ENCODE measurements around the gene TAF1D. TPM values are rescaled to one million over a fixed set of nuclear protein-coding genes. Genes with fewer than 3 reads are reported as not detected.

Gene TAF1D
- total and polyA plus RNA-seq, 2 donors from 2014 or later: 64.3 to 110 TPM

GRCh38 chr11:93734427-93735222 is 6.7 kb downstream of the TAF1D start:
- Histone ChIP-seq H3K9ac (ENCODE audit: low read length in 3 of 3) (no peak overlapping the region), H3K9me3 (ENCODE audit: control insufficient read depth in 2 of 3, insufficient read depth in 1 of 3, low read length in 3 of 3) (no peaks in the 10 kb centered on the region), H3K4me1 (ENCODE audit: control insufficient read depth in 2 of 3, insufficient read depth in 2 of 3, low read depth in 1 of 3, low read length in 3 of 3) (peaks cover 0 to 12% (median 5%) of the 10 kb centered on the region in 3 donors), H3K36me3 (ENCODE audit: control insufficient read depth in 2 of 3, insufficient read depth in 3 of 3, low read length in 3 of 3) (peaks cover 15 to 82% (median 50%) of the 10 kb centered on the region in 3 donors), H3K4me3 (ENCODE audit: low read length in 3 of 3) (no peak overlapping the region), H3K27ac (ENCODE audit: low read depth in 2 of 2, low read length in 2 of 2) (no peak overlapping the region), H3K27me3 (ENCODE audit: control insufficient read depth, insufficient read depth, low read length) (no peaks in the 10 kb centered on the region)
- DNase-seq (no peak), FAIRE-seq (no peak)
- intact Hi-C loops (cut with DNase I): loop anchor here (10.0 kb wide), 1 partner anchor 60 kb away; no protein-coding TSS in a partner anchor
- TF ChIP-seq, protein P1, sequence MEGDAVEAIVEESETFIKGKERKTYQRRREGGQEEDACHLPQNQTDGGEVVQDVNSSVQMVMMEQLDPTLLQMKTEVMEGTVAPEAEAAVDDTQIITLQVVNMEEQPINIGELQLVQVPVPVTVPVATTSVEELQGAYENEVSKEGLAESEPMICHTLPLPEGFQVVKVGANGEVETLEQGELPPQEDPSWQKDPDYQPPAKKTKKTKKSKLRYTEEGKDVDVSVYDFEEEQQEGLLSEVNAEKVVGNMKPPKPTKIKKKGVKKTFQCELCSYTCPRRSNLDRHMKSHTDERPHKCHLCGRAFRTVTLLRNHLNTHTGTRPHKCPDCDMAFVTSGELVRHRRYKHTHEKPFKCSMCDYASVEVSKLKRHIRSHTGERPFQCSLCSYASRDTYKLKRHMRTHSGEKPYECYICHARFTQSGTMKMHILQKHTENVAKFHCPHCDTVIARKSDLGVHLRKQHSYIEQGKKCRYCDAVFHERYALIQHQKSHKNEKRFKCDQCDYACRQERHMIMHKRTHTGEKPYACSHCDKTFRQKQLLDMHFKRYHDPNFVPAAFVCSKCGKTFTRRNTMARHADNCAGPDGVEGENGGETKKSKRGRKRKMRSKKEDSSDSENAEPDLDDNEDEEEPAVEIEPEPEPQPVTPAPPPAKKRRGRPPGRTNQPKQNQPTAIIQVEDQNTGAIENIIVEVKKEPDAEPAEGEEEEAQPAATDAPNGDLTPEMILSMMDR (IDR thresholded peaks at IDR 0.05; ENCODE audit: borderline replicate concordance, extremely low read depth, insufficient read depth): no peak

DNA sequence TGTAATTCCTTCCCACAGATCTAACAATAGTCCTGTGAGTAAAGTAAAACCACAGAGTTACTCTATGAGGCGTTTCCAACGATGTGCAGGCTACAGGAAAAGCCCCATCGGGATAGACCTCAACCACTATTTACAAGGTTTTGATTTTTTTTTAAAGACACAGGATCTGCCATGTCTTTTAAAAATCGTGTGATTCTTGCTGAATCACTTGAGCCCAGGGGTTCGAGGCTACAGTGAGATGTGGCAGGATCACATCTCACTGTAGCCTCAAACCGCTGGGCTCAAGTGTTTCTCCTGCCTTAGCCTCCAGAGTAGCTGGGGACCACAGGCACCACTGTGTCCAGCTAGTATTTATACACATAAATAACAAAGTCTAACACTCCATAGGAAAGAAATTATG is 7.8 kb downstream of the TAF1D start:
- DNase-seq (no peak), FAIRE-seq (no peak)
- Histone ChIP-seq H3K4me3 (ENCODE audit: low read length in 3 of 3) (no peak overlapping the region), H3K9ac (ENCODE audit: low read length in 3 of 3) (no peak overlapping the region), H3K36me3 (ENCODE audit: control insufficient read depth in 2 of 3, insufficient read depth in 3 of 3, low read length in 3 of 3) (peaks cover 15 to 91% (median 51%) of the 10 kb centered on the region in 3 donors), H3K27ac (ENCODE audit: low read depth in 2 of 2, low read length in 2 of 2) (no peak overlapping the region), H3K4me1 (ENCODE audit: control insufficient read depth in 2 of 3, insufficient read depth in 2 of 3, low read depth in 1 of 3, low read length in 3 of 3) (peaks cover 0 to under 1% (median under 1%) of the 10 kb centered on the region in 3 donors), H3K27me3 (ENCODE audit: control insufficient read depth, insufficient read depth, low read length) (no peaks in the 10 kb centered on the region), H3K9me3 (ENCODE audit: control insufficient read depth in 2 of 3, insufficient read depth in 1 of 3, low read length in 3 of 3) (no peaks in the 10 kb centered on the region)
- TF ChIP-seq, protein P1 (IDR thresholded peaks at IDR 0.05; ENCODE audit: borderline replicate concordance, extremely low read depth, insufficient read depth): no peak
- intact Hi-C loops (cut with DNase I): loop anchor here (10.0 kb wide), 1 partner anchor 61 kb away; no protein-coding TSS in a partner anchor

GRCh38 chr11:93732237-93732892 is 8.9 kb downstream of the TAF1D start:
- intact Hi-C loops (cut with DNase I): loop anchor here (10.0 kb wide), 1 partner anchor 62 kb away; no protein-coding TSS in a partner anchor
- Histone ChIP-seq H3K9me3 (ENCODE audit: control insufficient read depth in 2 of 3, insufficient read depth in 1 of 3, low read length in 3 of 3) (no peaks in the 10 kb centered on the region), H3K4me1 (ENCODE audit: control insufficient read depth in 2 of 3, insufficient read depth in 2 of 3, low read depth in 1 of 3, low read length in 3 of 3) (no peaks in the 10 kb centered on the region), H3K27me3 (ENCODE audit: control insufficient read depth, insufficient read depth, low read length) (no peaks in the 10 kb centered on the region), H3K27ac (ENCODE audit: low read depth in 2 of 2, low read length in 2 of 2) (no peak overlapping the region), H3K36me3 (ENCODE audit: control insufficient read depth in 2 of 3, insufficient read depth in 3 of 3, low read length in 3 of 3) (peaks cover 15 to 92% (median 47%) of the 10 kb centered on the region in 3 donors), H3K9ac (ENCODE audit: low read length in 3 of 3) (no peak overlapping the region), H3K4me3 (ENCODE audit: low read length in 3 of 3) (no peak overlapping the region)
- no peak for FAIRE-seq
- no peak for DNase-seq
- TF ChIP-seq, protein P1 (IDR thresholded peaks at IDR 0.05; ENCODE audit: borderline replicate concordance, extremely low read depth, insufficient read depth): no peak

All from kidney (tissue), 14 donors.